Measurements from ENCODE around the gene PSMG2.

- TF ChIP-seq CTCF (IDR thresholded peaks at IDR 0.05) (no peak), POLR2A (IDR thresholded peaks at IDR 0.05) (no peak), POLR2AphosphoS5 (IDR thresholded peaks at IDR 0.05) (no peak), EP300 (IDR thresholded peaks at IDR 0.05) (no peak)
Observed at GRCh38 chr18:12766986-12767433, 64.2 kb downstream of the PSMG2 start.
